A172 (cell line): ENCODE data around the gene ZSCAN2. TPM values are rescaled to one million over a fixed set of nuclear protein-coding genes. Genes with fewer than 3 reads are reported as not detected.
"Not testable (repeated sequence)": the region's sequence is repeated elsewhere in the genome, so short reads cannot be mapped to it uniquely, and the experiment has no call there.

Source experiments
- DNase-seq: peaks from one replicate; pipeline ENCODE4 v3.0.0-alpha.2; 2015; ENCODE audit warnings: low spot score
- total RNA-seq: library from RNA; depleted of rRNA; stranded (reverse); fragments of >200 nt; shearing (Covaris generic); gene quantifications from 2 replicates; pipeline ENCODE4 v1.2.3, GENCODE V29; 2014; rRNA removed

Gene ZSCAN2
- total RNA-seq: 13.2 and 17.5 TPM in 2 replicates

DNA sequence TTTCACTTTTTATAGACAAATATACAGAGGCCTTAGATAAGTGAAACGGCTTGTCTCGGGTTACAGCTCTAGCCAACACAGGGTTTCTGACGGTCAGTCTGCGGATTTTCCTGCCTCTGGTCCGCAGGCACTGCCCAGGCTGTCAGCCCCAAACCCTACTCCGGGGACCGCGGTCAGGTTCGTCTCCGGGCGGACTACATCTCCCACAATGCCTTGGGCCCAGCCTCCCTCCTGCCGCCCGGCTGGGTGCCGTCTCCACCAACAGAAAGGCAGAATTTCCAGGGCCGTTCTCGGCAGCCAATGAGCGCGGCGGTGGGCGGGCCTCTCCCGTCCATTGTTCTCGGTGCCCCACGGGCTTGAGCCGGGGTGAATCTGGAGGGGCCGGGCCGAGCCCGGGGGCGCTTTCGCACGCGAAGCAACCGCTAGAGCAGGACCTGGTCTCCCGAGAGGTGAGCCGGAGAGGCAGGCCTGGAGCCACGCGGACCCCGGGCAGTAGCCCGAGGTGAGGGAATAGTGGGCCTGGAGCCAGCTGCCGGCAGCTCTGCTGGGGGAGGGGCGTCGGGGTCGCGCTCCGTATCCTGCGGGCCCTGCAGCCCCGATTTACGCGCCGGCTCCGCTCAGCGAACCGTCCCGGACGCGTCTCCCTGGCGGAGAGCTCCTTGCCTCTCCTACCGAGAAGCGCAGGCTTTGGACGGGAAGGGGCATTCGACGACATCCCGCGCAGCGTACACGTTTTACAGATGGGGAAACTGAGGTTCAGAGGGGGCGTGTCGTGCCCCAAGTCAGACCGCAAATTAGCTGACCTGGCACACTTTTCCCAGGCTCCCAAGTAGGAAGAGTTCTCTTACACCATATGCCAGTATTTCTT, at the start of gene ZSCAN2:
ZSCAN2 (plus strand) TSS at position 323 of the 868 bp plus-strand sequence. CDS start 2,919 bp downstream, outside the sequence.
- peak; percentile 90 for DNase-seq

DNA sequence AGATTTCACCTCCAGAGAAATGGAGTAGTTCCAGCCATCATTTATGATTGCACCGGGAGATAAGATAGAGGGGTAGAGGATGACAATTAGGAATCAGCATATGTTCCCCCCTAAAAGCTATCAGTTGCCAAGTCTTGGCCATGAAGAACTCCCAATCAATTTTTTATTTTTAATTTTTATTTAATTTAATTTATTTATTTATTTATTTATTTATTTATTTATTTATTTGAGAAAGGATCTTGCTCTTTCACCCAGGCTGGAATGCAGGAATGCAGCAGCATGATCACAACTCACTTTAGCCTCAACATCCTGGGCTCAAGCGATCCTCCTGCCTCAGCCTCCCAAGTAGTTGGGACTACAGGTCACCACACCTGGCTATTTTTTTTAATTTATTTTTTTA, 49.2 kb upstream of the ZSCAN2 start:
- DNase-seq: not testable (repeated sequence)

DNA sequence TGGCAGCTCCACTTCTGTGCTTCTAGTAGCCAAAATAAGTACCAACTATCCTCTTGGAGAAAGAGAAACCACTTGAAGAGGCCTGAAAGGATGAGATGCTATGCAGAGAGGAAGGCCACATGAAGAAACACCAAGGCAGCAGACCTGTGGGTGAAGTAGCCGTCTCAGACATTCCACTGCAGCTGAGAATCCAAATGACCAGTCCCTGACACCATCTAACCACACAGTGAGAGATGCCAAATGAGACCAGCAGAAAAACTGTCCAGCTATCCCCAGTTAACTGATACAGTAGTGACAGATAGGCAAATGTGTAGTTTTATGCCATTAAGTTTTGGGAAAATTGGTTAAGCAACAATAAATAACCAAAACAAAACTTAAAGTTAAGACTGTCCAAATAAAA, 47.9 kb upstream of the ZSCAN2 start:
- DNase-seq: no peak

DNA sequence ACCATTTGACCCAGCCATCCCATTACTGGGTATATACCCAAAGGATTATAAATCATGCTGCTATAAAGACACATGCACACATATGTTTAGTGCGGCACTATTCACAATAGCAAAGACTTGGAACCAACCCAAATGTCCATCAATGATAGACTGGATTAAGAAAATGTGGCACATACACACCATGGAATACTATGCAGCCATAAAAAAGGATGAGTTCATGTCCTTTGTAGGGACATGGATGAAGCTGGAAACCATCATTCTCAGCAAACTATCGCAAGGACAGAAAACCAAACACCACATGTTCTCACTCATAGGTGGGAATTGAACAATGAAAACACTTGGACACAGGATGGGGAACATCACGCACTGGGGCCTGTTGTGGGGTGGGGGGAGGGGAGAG, 44.1 kb upstream of the ZSCAN2 start:
- not testable (repeated sequence) for DNase-seq

DNA sequence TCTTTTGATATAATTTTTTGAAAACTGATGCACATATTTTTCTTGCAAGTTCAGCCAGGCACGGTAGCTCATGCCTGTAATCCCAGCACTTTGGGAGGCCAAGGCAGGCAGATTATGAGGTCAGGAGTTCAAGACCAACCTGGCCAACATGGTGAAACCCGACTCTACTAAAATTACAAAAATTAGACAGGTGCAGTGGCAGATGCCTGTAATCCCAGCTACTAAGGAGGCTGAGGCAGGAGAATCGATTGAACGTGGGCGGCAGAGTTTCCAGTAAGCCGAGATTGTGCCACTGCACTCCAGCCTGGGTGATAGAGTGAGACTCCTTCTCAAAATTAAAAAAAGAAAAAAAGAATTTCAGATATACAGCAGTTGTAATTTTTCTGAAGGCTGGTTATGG, 32.8 kb upstream of the ZSCAN2 start:
- not testable (repeated sequence) for DNase-seq

DNA sequence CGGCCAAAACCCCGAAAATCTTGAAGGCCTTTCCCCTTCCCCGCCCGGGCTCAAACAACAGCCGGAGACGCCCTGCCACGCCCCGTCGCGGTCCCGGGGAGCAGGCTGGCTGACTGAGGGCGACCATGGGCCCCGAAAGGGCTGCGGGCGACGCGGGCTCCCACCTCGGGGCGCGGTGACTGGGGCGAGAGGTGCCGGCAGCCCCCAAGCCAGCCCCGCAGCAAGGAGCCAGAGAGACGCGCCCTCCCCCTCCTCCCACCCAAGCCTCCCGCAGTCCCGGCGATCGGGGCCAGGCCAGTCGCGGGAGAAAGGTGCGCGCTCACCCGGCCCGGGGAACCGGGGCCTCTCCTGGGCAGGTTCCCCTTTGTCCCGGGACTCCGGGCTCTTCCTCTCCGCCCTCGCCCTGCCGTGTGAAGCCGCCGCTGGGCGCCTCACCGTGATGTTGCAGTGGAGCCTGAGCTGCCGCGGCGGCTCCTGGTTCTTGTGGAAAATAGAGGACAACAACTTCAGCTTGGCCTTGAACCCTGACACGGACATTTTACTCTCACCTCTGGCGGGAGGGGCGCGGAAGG, 30.6 kb upstream of the ZSCAN2 start:
- no peak for DNase-seq

DNA sequence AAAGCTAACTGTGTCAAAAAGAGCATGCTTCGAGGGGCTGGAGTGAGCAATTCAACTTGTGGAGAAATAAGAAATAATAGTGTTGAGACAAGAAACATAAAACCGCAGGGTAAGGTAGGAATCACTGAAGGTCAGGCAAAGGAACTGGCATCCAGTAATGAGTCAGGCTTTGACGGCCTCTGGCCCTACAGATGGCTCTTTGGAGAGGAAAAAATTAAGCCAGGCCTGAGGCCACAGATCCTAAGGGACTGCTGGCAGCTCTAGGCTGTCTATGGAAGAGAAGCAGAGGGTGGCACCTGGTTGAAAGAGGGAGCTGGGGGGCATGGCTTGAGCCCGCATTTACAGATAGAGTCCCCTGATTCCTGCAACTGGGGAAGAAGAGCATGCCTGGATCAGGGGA, 28.6 kb upstream of the ZSCAN2 start:
- DNase-seq: no peak

DNA sequence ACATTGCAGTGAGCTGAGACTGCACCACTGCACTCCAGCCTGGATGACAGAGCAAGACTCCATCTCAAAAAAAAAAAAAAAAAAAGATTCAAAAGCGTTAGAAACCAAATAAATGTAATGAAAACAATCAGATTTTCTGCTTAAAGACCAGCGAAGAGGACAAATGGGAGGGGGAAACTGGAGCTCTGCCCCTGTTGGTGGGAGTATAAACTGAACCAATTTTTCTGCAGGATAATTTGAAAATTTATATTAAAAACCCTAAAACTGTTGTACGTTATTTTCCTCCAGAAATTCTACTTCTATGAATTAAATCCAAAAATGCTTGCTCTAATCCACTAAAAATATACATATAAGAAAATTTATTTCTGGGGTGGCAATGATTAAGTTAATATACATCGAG, 25.3 kb upstream of the ZSCAN2 start:
- no peak for DNase-seq

DNA sequence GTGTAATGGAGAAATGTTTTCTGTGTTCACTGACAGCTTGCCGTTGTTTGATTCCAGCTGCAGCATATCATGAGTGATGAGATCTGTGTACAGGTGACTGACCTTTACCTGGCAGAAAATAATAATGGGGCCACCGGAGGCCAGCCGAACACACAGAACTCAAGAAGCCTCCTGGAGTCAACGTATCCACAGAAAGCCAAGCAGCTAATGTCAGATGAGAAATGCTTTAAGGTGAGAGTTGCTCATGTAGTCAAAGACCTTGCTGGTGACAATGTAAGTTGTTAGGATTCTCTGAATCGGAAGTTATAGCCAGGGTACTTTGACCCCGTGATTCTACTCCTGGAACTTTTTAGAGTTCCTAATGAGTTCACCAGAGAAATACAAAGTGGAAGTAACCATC, 22.9 kb upstream of the ZSCAN2 start:
- not testable (repeated sequence) for DNase-seq

DNA sequence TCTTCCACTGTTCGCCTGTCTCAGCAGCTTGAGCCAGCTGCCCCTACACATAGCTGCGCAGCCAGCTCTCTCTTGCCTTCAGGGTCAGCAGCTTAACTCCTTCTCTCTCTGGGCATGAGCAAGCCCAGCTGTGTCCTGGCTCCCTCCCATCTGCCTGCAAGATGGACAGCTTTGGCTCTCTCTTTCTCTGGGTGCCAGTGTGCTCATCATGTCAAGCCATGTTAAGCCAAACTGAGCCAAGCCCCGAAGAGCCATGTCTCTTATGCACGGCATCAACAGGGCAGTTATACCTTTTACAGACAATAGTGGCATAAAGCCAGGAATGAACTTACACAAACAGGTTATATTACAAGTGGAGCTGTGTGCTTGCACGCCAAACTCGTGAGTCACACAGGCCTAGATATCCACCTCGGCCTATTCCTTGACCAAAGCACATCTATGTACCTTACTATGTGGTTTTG, 21.5 kb upstream of the ZSCAN2 start:
- DNase-seq: not testable (repeated sequence)

DNA sequence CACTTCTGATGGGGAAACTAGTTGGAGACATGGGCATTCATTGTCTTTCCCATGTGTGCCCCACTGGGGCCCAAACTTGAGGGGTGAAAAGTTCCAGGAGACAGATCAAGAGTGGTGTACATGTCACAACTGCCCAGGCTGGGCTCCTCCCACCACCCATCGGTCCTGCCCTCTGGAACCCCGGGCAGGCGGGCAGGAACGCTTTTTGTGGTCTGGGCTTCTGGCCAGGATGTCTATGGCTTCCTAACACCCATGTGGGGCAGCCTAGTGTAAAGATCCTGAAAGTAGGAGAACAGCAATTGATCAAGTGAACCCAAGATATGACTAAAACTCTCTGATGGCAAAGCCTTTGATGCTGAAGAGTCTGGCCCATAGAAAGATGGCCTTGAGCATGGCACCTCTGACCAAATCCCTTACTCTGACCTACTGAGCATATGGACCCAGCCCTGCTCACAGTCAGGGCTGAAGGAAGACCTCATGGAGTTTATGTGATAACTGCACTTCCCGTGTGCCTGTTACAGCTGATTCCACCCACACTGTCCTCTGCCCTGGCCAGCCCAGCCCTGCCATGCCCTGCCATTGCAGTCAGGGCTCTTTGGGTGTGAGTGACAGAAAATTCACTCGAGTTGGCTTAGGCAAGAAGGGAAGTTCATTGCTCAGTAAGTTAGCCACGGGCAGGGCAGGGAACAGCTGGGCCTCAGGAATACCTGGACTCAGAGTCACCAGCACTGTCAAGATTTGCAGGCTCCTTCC, 19.0 kb upstream of the ZSCAN2 start:
- not testable (repeated sequence) for DNase-seq

DNA sequence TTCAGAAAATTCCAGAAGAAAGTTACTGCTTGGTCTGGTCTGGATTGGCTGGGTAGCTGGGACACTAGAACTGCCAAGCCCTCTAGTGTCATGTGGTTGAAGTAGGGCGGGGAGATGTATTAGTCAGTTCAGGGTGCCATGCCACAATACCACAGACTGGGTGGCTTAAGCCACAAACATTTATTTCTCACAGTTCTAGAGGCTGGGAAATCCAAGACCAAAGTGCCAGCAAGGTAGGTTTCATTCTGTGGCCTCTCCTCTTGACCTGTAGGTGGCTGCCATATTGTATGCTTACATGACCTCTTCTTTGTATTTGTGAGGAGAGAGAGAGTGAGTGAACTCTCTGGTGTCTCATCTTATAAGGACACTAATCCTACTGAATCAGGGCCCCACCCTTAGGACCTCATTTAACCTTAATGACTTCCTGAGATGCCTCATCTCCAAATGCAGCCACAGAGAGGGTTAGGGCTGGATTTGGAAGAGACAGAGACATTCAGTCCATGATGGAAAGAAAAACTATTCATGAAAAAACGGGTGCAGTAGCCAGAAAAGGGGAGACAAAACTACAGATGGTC, 18.1 kb upstream of the ZSCAN2 start:
- peak; percentile 34 for DNase-seq

DNA sequence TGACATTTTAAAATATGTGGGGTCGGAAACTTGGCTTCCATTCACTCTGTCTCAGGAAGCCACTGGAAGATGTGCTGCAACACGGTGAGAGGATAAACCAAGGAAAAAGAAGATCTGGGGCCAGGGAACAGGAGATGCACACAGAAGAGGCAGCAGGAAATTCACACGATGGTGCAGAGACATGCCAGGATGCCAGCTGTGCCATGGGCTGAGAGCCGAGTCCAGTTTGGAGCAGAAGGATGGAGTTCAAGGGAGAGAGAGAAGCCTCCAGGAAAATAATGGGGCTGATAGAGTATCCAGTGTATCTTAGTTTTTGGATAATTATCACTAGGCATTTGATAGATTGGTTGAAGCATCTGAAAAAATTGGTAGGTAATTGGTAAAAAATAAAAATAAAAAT, 16.9 kb upstream of the ZSCAN2 start:
- not testable (repeated sequence) for DNase-seq

DNA sequence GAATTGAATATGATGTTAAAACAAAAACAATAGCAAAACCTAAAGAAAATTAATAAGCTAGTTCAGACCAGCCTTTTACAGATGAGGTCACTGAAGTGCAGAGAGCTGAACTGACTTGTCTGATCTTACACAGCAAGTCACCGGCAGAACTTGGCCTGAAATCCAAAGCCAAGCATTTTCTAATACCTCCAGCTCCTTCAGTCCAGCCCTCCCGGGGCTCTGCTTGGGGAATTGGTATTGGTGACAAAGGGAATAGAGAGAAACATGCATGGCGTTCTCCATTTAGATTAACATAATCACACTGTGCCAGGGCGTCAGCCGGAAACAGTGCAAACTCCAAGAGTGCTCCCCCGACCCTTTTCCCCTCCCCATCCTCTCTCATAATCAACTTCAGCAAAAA, 14.1 kb upstream of the ZSCAN2 start:
- DNase-seq: no peak

DNA sequence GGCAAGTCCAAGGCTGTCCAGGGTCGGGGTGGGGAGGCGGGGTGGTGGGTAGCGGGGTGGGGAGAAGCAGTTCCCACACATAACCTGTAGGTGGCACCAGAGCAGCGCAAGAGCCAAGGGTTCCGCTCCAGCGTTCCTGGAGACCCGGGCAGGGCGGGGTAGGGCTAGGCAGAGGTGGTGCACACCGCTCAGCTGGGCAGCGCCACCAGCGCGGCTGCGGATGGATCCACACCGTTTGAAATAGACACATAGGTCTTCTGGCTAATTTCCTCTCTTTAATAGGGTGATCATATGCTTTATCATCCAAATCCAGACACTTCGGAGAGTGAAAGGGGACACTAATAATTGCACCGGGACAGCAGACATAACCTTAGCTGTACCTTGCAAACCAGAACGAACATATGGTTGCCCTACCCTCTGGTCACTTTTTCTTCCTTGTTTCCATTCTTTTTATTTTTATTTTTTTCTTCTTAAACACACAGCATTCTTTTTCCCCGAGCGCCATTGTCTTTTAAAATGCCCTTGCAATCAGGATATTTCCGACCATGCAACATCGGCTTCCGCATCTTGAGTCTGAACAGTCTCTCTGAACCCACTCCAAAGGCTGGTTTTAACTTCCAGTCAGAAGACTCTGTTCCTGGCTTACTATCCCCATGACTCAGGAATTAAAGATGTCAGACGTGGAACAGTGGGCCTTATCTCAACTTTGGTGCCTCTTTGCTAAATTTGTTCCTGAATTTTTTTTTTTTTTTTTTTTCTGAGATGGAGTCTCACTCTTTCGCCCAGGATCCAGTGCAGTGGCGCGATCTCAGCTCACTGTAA, 12.5 kb upstream of the ZSCAN2 start:
- DNase-seq: peak; percentile 75

DNA sequence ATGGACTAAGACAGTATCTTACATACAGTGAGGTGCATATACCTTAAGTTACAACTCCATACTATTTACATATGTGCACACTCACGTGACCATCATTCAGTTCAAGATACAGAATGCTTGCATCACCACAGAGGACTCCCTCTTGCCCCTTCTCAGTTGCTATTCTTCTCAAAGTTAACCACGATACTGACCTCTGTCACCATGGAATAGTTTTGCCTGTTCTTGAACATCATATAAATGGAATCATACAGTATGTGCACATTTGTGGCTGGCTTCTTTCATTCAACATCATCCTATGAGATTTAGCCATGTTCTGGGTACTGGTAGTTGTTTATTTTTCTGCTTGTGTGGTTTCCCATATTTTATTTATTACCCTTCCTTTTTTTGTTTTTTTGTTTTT, 10.4 kb upstream of the ZSCAN2 start:
- DNase-seq: no peak

DNA sequence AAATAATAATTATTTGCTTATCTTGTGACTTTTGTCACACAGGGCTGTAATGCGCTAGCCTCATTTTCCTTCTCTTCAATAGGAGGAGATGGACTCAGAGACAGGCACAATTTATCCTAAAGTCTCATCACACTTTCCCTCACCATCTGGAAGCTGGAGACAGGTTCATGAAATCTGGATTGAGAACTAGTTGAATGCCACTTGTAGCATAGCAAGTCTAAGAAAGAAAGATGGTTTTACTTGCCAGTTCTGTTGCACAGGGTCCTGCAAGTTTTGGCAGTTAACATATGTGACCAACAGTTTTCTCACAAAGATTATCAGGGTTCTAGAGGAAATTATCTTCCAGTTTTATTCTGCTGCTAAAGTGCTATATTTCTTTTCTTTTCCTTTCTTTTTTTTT, 9.0 kb upstream of the ZSCAN2 start:
- no peak for DNase-seq

DNA sequence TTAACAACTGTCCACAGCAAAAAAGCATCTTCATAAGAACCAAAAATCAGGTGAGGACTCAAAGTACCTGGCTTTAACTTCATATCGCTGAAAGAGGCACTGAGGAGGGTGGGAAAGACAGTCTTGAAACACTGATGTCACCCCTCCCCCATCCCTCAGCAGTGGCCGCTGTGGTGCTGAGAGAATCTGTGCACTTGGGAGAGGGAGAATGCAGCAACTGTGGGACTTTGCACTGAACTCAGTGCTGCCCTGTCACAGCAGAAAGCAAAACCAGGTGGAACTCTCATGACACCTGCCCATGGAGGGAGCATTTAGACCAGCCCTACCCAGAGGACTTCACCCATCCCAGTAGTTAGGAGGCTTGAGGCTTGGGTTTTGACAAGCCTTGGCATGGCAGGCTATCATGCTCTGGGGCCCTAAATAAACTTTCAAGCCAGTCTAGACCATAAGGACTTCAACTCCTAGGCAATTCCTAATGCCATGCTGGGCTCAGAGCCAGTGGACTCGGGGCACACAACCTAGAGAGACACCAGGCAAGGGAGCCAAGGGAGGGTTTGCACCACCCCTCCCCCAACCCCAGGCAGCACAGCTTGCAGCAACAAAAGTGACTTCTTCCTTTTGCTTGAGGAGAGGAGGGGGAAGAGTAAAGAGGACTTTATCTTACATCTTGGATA, 6.1 kb upstream of the ZSCAN2 start:
- no peak for DNase-seq

DNA sequence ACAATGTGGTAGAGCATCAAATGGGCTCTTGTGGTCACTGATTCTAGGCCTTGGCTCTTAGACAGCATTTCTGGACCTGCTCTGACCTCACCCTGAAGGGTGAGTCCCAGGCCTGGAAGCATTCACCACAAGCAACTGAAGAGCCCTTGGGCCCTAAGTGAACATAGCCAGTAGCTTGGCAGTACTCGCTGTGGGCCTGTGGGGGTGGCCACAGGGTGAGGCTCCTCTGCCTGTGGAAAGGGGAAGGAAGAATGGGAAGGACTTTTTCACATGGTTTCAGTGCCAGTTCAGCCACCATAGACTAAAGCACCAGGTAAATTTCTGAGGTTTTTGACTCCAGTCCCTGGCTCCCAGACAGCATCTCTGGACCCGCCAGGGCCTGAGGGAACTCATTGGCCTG, 5.1 kb upstream of the ZSCAN2 start:
- DNase-seq: no peak

DNA sequence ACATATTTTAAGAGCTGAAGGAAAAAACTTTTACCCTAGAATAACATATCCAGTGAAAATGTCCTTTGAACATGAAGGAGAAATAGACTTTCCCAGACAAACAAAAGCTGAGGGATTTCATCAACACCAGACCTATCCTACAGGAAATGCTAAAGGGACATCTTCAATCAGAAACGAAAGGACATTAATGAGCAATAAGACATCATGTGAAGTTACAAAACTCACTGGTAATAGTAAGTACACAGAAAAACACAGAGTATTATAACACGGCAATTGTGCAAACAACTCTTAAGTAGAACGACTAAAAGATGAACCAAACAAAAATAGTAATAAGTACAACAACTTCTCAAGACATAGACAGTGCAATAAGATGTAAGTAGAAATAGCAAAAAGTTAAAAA, 3.5 kb upstream of the ZSCAN2 start:
- DNase-seq: no peak

DNA sequence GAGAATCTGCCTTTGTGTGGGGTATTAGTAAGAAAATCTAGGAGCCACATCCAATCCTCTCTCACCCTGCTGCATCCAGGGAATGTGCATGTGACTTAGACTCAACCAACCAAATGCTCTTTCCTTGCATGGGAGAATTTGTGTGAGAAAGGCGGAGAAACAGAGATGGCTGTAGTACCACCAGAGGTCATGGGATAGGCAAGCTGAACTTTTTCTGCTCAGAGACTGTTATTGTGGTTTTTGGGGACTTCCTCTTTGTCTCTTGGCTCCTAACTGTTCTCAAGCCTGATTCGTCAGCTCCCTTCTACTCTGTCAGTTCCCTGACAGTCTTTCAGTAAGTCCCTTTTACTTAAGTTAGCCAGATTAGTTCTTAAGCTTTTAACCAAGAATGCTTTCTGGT, 2.6 kb upstream of the ZSCAN2 start:
- DNase-seq: no peak
